Loucy (cell line): ENCODE results near the gene CCDC167.

ENCODE experiments used
- H2AFZ ChIP-seq: fragments of 200-600 bp; sonication (generic); 2 replicates; pipeline ENCODE4 v1.6.0; 2016; ENCODE audit warnings: antibody characterized with exemption, mild to moderate bottlenecking, low read length, moderate library complexity
- H3F3A ChIP-seq: fragments of 200-600 bp; 2 replicates; pipeline ENCODE4 v1.6.0; 2016; ENCODE audit warnings: antibody characterized with exemption, low read depth, mild to moderate bottlenecking
- H3K27me3 ChIP-seq: fragments of 200-600 bp; sonication (generic); 2 replicates; pipeline ENCODE4 v1.6.1; 2014; ENCODE audit warnings: low read length, mild to moderate bottlenecking; ENCODE audit not compliant: insufficient read depth, poor library complexity, severe bottlenecking
- H3K36me3 ChIP-seq: fragments of 200-600 bp; sonication (generic); 2 replicates; pipeline ENCODE4 v1.6.1; 2016; ENCODE audit warnings: low read length; ENCODE audit not compliant: insufficient read depth
- H3K4me1 ChIP-seq: fragments of 200-600 bp; sonication (generic); 2 replicates; pipeline ENCODE4 v1.5.1; 2014; ENCODE audit warnings: low read length, mild to moderate bottlenecking; ENCODE audit not compliant: insufficient read depth, poor library complexity, severe bottlenecking
- H3K4me2 ChIP-seq: fragments of 200-600 bp; sonication (generic); 2 replicates; pipeline ENCODE4 v1.6.0; 2014; ENCODE audit warnings: antibody characterized with exemption, low read length, low read depth, mild to moderate bottlenecking; ENCODE audit not compliant: poor library complexity, severe bottlenecking
- H3K4me3 ChIP-seq: fragments of 200-600 bp; sonication (generic); 2 replicates; pipeline ENCODE4 v1.5.1; 2014; ENCODE audit warnings: low read length, mild to moderate bottlenecking, mixed read lengths; ENCODE audit not compliant: poor library complexity, severe bottlenecking
- H3K79me2 ChIP-seq: fragments of 200-600 bp; sonication (generic); 2 replicates; pipeline ENCODE4 v1.6.1; 2014; ENCODE audit warnings: low read length; ENCODE audit not compliant: insufficient read depth
- H3K9ac ChIP-seq: fragments of 200-600 bp; sonication (generic); 2 replicates; pipeline ENCODE4 v1.6.0; 2014; ENCODE audit warnings: mild to moderate bottlenecking, low read depth, low read length, moderate library complexity; ENCODE audit not compliant: poor library complexity, severe bottlenecking
- H3K9me2 ChIP-seq: fragments of 200-600 bp; sonication (generic); replicated peaks from 2 replicates; pipeline ENCODE4 v1.6.1; 2016; ENCODE audit warnings: low read depth, low read length, mixed read lengths
- H3K9me3 ChIP-seq: fragments of 200-600 bp; sonication (generic); 2 replicates; pipeline ENCODE4 v1.6.1; 2014; ENCODE audit warnings: mild to moderate bottlenecking, antibody characterized with exemption, low read length, low read depth; ENCODE audit not compliant: insufficient read depth
- H4K20me1 ChIP-seq: fragments of 200-600 bp; sonication (generic); 2 replicates; pipeline ENCODE4 v1.6.0; 2014; ENCODE audit warnings: antibody characterized with exemption, low read length, mild to moderate bottlenecking; ENCODE audit not compliant: insufficient read depth, poor library complexity, severe bottlenecking
- CTCF ChIP-seq: fragments of 200-600 bp; sonication (generic); conservative IDR thresholded peaks from 2 replicates; pipeline ENCODE4 v1.5.1; 2014; ENCODE audit warnings: mild to moderate bottlenecking, antibody characterized with exemption, low read length
- EZH2phosphoT487 ChIP-seq: fragments of 200-600 bp; IDR thresholded peaks from 2 replicates; pipeline ENCODE4 v1.6.1; 2018; ENCODE audit warnings: antibody characterized with exemption, mild to moderate bottlenecking, moderate library complexity, borderline replicate concordance

The CCDC167 gene

GRCh38 chr6:37539171-37540028 lies 39.7 kb upstream of the CCDC167 start:
- Histone ChIP-seq H4K20me1 (no peaks in the 10 kb centered on the region), H3F3A (no peaks in the 10 kb centered on the region), H3K9me3 (no peaks in the 10 kb centered on the region), H3K9ac (no peak overlapping the region), H3K9me2 (no peaks in the 10 kb centered on the region), H3K36me3 (no peaks in the 10 kb centered on the region), H3K79me2 (no peaks in the 10 kb centered on the region), H3K27me3 (no peaks in the 10 kb centered on the region), H2AFZ (no peak overlapping the region), H3K4me3 (no peak overlapping the region), H3K4me1 (no peaks in the 10 kb centered on the region), H3K4me2 (no peak overlapping the region)
- no peak for TF ChIP-seq CTCF
- no peak for TF ChIP-seq EZH2phosphoT487

GRCh38 chr6:37538107-37538506 lies 38.4 kb upstream of the CCDC167 start:
- no peak overlapping the region for H3K4me2 ChIP-seq
- no peaks in the 10 kb centered on the region for H3K4me1 ChIP-seq
- no peaks in the 10 kb centered on the region for H4K20me1 ChIP-seq
- no peak overlapping the region for H3K4me3 ChIP-seq
- H2AFZ ChIP-seq = no peak overlapping the region
- no peaks in the 10 kb centered on the region for H3F3A ChIP-seq
- H3K79me2 ChIP-seq = no peaks in the 10 kb centered on the region
- TF ChIP-seq CTCF (peak; percentile 52; the same call in 1 of the 2 replicates), EZH2phosphoT487 (no peak)
- no peaks in the 10 kb centered on the region for H3K9me2 ChIP-seq
- no peaks in the 10 kb centered on the region for H3K9me3 ChIP-seq
- no peaks in the 10 kb centered on the region for H3K36me3 ChIP-seq
- no peaks in the 10 kb centered on the region for H3K27me3 ChIP-seq
- no peak overlapping the region for H3K9ac ChIP-seq

GRCh38 chr6:37537548-37537947 lies 37.9 kb upstream of the CCDC167 start:
- TF ChIP-seq EZH2phosphoT487 = no peak
- TF ChIP-seq CTCF = no peak
- no peak overlapping the region for H3K4me2 ChIP-seq
- no peaks in the 10 kb centered on the region for H3K27me3 ChIP-seq
- H3K4me1 ChIP-seq = no peaks in the 10 kb centered on the region
- H3K4me3 ChIP-seq = no peak overlapping the region
- H3K79me2 ChIP-seq = no peaks in the 10 kb centered on the region
- H3K9me3 ChIP-seq = no peaks in the 10 kb centered on the region
- no peak overlapping the region for H2AFZ ChIP-seq
- no peaks in the 10 kb centered on the region for H3K36me3 ChIP-seq
- no peaks in the 10 kb centered on the region for H4K20me1 ChIP-seq
- H3K9me2 ChIP-seq = no peaks in the 10 kb centered on the region
- no peaks in the 10 kb centered on the region for H3F3A ChIP-seq
- H3K9ac ChIP-seq = no peak overlapping the region
